ENCODE data around the gene GRIA1. TPM values are rescaled to one million over a fixed set of nuclear protein-coding genes. Genes with fewer than 3 reads are reported as not detected.

Gene GRIA1
- total RNA-seq, 3 donors from 2014 or later: 0.33 to 0.88 TPM; not detected in 1

DNA sequence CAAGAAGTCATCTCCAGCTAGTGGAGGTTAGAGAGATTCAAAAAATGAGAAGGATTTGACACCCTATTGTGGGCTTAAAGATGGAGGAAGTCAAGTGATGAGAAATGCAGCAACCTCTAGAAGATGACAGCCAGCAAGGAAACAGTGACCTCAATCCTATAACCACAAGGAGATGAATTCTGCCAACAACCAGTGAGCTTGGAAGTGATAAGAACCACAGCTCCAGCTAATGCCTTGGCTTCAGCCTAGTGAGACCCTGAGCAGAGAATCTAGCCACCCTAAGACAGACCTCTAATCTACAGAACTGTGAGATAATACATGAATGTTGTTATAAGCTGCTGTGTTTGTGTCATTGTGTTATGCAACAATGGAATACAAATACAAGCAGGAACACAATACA lies 262.4 kb downstream of the GRIA1 start:
- intact Hi-C loops (cut with DNase I; ENCODE audit: low total_unique reads): no loop called here
- H3K27me3 ChIP-seq: no peaks in the 10 kb centered on the region
- no peak overlapping the region for H3K4me3 ChIP-seq
- H3K4me1 ChIP-seq: no peaks in the 10 kb centered on the region
- no peak for DNase-seq (ENCODE audit: low spot score in 2 of 2)
- no peak overlapping the region for H3K27ac ChIP-seq
- TF ChIP-seq, protein P1, sequence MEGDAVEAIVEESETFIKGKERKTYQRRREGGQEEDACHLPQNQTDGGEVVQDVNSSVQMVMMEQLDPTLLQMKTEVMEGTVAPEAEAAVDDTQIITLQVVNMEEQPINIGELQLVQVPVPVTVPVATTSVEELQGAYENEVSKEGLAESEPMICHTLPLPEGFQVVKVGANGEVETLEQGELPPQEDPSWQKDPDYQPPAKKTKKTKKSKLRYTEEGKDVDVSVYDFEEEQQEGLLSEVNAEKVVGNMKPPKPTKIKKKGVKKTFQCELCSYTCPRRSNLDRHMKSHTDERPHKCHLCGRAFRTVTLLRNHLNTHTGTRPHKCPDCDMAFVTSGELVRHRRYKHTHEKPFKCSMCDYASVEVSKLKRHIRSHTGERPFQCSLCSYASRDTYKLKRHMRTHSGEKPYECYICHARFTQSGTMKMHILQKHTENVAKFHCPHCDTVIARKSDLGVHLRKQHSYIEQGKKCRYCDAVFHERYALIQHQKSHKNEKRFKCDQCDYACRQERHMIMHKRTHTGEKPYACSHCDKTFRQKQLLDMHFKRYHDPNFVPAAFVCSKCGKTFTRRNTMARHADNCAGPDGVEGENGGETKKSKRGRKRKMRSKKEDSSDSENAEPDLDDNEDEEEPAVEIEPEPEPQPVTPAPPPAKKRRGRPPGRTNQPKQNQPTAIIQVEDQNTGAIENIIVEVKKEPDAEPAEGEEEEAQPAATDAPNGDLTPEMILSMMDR (IDR thresholded peaks at IDR 0.05): no peak
- TF ChIP-seq POLR2A (IDR thresholded peaks at IDR 0.05) (no peak), POLR2AphosphoS5 (IDR thresholded peaks at IDR 0.05) (no peak)
- no peaks in the 10 kb centered on the region for H3K36me3 ChIP-seq
- no peaks in the 10 kb centered on the region for H3K9me3 ChIP-seq

DNA sequence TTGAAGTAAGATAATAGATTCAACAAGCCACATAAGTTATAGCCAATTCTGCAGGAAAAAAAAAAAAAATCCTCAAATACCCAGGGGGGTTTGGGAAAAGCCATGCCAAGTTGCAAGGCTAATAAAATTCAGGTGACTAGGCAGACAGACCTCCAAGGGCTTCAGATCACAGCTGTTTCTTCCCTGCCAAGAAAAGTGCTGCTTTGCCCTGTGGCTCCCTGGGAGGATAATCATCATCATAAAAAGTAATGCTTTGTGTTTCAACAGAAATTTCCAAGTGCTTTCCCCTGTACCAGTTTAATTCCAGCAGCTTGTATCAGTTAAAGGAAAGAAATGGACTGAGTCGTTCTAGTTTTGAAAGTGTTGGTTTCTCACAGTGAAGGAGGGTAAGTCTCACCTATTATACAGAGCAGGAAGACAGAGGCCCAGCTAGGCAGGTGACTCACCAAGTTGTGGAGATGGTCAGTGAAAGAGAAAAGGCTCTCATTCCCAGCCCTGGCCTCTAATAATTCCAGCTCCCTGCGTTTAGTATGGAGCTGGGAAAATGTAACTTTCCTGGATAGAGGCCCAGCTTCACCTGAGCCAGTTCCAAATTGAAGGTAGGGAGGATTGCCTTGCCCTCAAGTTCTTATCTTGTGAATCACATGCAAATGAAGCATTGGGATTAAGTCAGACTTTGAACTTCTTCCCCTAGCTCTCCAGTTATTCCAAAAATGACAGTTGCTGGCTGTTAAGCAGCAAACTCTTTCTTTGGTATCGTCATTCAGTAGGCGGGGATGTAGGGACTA lies 263.4 kb downstream of the GRIA1 start:
- DNase-seq (ENCODE audit: low spot score in 2 of 2): no peak
- Histone ChIP-seq H3K36me3 (no peaks in the 10 kb centered on the region), H3K27ac (no peak overlapping the region), H3K4me1 (no peaks in the 10 kb centered on the region), H3K9me3 (no peaks in the 10 kb centered on the region), H3K4me3 (no peak overlapping the region), H3K27me3 (no peaks in the 10 kb centered on the region)
- TF ChIP-seq, protein P1 (IDR thresholded peaks at IDR 0.05): no peak
- TF ChIP-seq POLR2A (IDR thresholded peaks at IDR 0.05): no peak
- no peak for TF ChIP-seq POLR2AphosphoS5 (IDR thresholded peaks at IDR 0.05)
- intact Hi-C loops (cut with DNase I; ENCODE audit: low total_unique reads): no loop called here

DNA sequence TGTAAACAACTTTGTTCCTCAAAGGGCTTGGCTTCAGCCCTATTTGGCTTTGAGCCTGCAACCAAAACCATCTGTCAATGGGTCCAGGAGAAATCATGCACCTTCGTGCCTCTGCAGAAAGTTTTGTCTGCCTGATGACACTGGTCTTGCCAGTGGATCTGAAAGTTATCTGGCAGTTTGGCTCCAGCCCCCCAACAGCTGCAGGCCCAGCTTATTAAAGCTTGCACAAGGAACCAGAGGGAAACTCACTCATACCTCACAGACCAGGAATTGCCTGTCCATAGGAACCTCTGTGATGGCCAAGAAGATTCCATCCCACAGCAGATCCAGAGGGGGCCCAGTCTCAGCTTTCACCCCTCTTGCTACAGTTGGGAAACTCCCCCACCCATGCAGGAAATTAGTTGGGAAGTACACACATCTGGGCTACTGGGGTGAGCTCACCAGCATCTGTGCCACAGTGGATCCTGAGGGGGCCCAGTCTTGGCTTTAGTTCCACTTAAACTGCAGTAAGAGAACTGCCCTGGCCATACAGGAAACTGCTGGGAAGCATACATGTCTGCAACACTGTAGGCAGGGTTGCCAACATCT lies 265.5 kb downstream of the GRIA1 start:
- TF ChIP-seq, protein P1 (IDR thresholded peaks at IDR 0.05): no peak
- TF ChIP-seq POLR2A (IDR thresholded peaks at IDR 0.05): no peak
- TF ChIP-seq POLR2AphosphoS5 (IDR thresholded peaks at IDR 0.05): no peak
- H3K27me3 ChIP-seq: no peaks in the 10 kb centered on the region
- no peak for DNase-seq (ENCODE audit: low spot score in 2 of 2)

DNA sequence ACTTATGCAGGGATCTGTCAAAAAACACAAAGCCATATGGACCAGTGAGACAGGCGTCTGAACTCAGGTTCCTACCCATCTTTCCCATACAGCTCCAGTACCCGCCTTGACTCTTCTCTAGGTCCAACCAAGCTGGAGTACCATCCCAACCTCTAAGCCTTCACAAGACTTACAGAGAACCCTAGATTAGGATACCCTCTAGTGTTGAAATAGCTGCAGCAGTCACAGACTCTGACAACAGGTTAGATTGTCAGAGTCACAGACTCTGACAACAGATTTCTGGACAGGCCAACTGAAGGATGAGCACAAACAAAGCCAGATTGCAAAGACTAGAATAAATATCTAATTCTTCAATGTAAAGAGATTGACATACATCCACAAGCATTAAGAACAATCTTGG lies 266.1 kb downstream of the GRIA1 start:
- no peak for TF ChIP-seq POLR2AphosphoS5 (IDR thresholded peaks at IDR 0.05)
- TF ChIP-seq, protein P1 (IDR thresholded peaks at IDR 0.05): no peak
- TF ChIP-seq POLR2A (IDR thresholded peaks at IDR 0.05): no peak
- H3K4me1 ChIP-seq: no peaks in the 10 kb centered on the region
- peaks cover 0 to 11% of the 10 kb centered on the region in 2 donors for H3K9me3 ChIP-seq
- H3K27ac ChIP-seq: no peak overlapping the region
- H3K36me3 ChIP-seq: no peaks in the 10 kb centered on the region
- H3K27me3 ChIP-seq: no peaks in the 10 kb centered on the region
- no peak for DNase-seq (ENCODE audit: low spot score in 2 of 2)
- intact Hi-C loops (cut with DNase I; ENCODE audit: low total_unique reads): no loop called here
- no peak overlapping the region for H3K4me3 ChIP-seq

More for the DNA sequence above, 265.5 kb downstream of the GRIA1 start:
- H3K36me3 ChIP-seq: no peaks in the 10 kb centered on the region
- no peak overlapping the region for H3K27ac ChIP-seq
- no peaks in the 10 kb centered on the region for H3K4me1 ChIP-seq
- intact Hi-C loops (cut with DNase I; ENCODE audit: low total_unique reads): no loop called here
- H3K9me3 ChIP-seq: peaks cover 0 to 10% of the 10 kb centered on the region in 2 donors
- H3K4me3 ChIP-seq: no peak overlapping the region

DNA sequence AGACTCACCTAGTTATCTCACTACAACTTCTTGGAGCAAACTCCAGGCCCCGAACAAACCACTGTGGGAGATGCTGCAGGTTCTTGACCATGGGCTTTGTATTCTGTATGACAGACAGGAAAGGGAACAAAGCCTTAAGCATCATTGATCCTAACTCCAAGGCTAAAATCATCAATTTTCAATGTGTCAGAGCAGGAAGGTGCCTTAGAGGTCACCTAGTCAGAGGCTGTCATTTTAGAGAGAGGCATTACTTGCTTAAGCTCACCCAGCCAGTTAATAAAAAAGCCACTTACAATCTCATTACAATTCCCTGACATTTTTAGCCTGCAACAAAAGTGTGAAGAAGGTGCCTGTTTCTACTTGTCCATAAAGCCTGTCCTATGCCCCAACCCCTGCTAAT lies 275.5 kb downstream of the GRIA1 start:
- DNase-seq (ENCODE audit: low spot score in 2 of 2): no peak
- intact Hi-C loops (cut with DNase I; ENCODE audit: low total_unique reads): loop anchor here (5.0 kb wide), 1 partner anchor 1494 kb away; no protein-coding TSS in a partner anchor
- H3K27me3 ChIP-seq: no peaks in the 10 kb centered on the region
- H3K4me1 ChIP-seq: no peaks in the 10 kb centered on the region
- no peak overlapping the region for H3K4me3 ChIP-seq
- no peaks in the 10 kb centered on the region for H3K36me3 ChIP-seq
- no peak overlapping the region for H3K27ac ChIP-seq
- peaks cover 0 to under 1% of the 10 kb centered on the region in 2 donors for H3K9me3 ChIP-seq
- TF ChIP-seq POLR2A (IDR thresholded peaks at IDR 0.05) (no peak), POLR2AphosphoS5 (IDR thresholded peaks at IDR 0.05) (no peak)
- TF ChIP-seq, protein P1 (IDR thresholded peaks at IDR 0.05): no peak

Measured in breast epithelium (tissue), 4 donors.